GM12864 (cell line): ENCODE measurements around the gene XIRP1.
"Not testable (repeated sequence)": the region's sequence is repeated elsewhere in the genome, so short reads cannot be mapped to it uniquely, and the experiment has no call there.

Experiments
- DNase-seq: peaks from one replicate; pipeline ENCODE4 v3.0.0-alpha.2; 2011; ENCODE audit warnings: low read depth
- H3K4me3 ChIP-seq: 2 replicates; pipeline ENCODE4 v1.5.1; 2011; ENCODE audit warnings: mild to moderate bottlenecking, low read depth, low read length, control low read depth
- CTCF ChIP-seq: IDR thresholded peaks from 2 replicates; pipeline ENCODE4 v1.5.1; 2011; ENCODE audit warnings: low read depth, mild to moderate bottlenecking, moderate library complexity, low read length, control low read depth, inconsistent platforms; ENCODE audit errors: missing control alignments

Gene XIRP1

GRCh38 chr3:39173318-39174125 lies 18.9 kb downstream of the XIRP1 start:
- no peak overlapping the region for H3K4me3 ChIP-seq
- no peak for TF ChIP-seq CTCF
- DNase-seq = no peak

- H3K4me3 ChIP-seq = no peak overlapping the region
- TF ChIP-seq CTCF = no peak
- DNase-seq = no peak
Measured at GRCh38 chr3:39171860-39172259, 20.5 kb downstream of the XIRP1 start.

GRCh38 chr3:39170877-39171276 lies 21.5 kb downstream of the XIRP1 start:
- H3K4me3 ChIP-seq, DNase-seq: not testable (repeated sequence)

- no peak for DNase-seq
- H3K4me3 ChIP-seq = no peak overlapping the region
- TF ChIP-seq CTCF = no peak
Measured at GRCh38 chr3:39170461-39170860, 21.9 kb downstream of the XIRP1 start.

GRCh38 chr3:39169712-39170111 lies 22.7 kb downstream of the XIRP1 start:
- no peak for TF ChIP-seq CTCF
- H3K4me3 ChIP-seq = no peak overlapping the region
- DNase-seq = no peak

GRCh38 chr3:39168156-39168780 lies 24.1 kb downstream of the XIRP1 start:
- DNase-seq = no peak
- no peak for TF ChIP-seq CTCF
- H3K4me3 ChIP-seq = no peak overlapping the region

- no peak overlapping the region for H3K4me3 ChIP-seq
- no peak for DNase-seq
Measured at GRCh38 chr3:39166932-39167532, 25.4 kb downstream of the XIRP1 start.

More at GRCh38 chr3:39166932-39167532, 25.4 kb downstream of the XIRP1 start:
- TF ChIP-seq CTCF = no peak
